GM04503 (cell line): ENCODE results near the gene TH.

Experiments
- DNase-seq: peaks from one replicate; pipeline ENCODE4 v3.0.0-alpha.2; 2012; ENCODE audit warnings: low read depth

Gene TH

DNA sequence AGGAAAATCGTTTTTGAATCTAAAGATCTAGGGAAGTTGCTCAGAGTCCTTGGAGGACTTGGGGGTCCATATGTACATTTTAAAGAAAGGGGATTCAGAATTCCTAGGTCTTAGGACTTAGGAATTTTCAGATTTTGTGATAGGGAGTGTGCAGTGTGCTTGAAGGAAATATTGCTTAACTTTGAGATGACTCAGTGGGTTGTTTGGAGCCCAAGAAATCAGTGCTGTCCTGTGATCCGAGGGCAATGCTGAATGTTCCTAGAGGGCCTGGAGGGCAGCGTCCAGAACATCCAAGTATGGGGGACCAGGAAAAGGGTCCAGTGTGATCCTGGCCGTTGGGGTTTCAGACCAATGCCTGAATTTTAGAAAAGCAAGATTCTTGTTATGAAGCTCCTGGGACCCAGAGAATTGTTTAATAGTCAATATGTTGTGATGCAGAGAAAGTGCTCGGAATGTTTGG lies 29.3 kb downstream of the TH start:
- no peak for DNase-seq

DNA sequence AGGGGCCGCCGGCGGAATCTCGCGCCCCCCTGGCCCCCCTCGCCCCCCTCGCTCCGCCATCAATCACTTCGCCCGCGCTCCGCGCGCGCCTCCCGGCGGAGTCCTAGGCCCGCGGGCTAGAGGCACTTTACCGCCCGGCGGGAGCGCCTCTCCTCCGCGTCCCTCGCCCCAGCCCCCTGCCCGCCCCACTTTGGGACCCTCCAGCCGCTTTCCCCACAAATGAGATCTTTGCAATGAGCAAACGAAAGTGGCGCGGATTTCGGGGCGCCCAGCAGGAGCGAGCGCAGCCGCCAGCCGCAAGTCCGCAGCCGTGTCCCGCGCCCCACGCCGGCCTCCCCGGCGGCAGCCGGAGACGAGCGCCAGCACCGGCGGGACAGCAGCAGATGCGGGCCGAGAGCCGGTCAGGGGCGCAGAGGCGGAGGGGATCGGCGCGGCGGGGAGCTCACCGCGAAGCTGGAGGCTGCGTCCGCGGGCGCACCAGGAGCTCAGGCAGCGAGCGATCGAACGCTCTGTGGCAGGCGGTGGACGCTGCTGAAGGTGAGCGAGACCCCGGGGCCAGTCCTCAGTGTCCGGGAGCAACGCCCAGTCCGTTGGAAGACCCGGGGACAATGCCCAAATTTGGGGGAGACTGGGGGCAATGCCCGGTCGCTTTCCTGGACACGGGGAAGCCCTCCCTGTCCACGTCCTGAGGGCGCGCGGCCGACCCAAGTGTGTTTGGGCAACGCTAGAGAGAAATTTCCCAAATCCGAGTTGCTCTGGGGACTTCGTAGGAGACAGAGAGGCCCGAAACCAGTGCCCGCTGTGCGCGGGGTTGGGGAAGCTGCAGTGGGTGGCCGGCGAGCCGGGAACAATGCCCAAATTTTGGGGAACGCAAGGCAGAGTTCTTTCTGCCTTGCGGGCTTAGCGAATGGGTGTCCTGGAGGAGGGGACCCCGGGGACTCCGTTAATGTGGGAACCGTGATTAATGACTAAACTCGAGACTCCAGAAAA lies 30.9 kb downstream of the TH start:
- DNase-seq, result no peak

DNA sequence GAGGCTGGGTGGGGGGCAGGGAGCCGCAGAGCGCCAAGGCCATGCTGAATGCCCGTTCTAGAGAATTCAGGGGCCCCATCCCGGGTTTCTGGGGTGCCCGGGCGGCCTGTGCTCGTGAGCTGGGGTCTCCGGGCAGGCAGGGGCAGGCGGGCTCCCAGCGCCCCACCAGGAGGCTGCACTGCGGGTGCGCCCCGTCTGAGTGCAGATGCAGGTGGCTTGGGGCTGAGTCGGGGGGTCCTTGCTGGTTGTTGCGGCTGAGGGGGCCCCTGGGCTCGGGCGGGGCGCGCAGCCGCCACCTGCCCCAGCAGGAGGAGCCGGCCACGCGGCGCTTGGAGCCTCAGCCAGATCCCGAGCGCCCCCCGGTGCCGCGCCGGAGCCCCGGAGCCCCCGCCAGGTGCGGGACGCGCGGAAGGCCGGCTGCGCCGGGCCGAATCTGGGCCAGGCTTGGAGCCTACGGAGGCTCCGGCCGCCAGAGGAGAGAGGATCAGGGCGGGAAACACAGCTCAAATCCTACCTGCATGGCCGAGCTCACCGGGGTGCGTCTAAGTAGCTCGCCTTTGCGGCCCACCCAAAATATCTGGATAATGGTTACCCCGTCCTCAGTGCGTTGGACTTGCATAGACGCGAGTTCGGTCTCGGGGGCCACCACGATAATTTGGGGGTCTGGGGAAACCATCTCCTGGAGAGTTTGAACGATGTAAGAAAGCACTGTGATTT lies 31.8 kb downstream of the TH start:
- no peak for DNase-seq

DNA sequence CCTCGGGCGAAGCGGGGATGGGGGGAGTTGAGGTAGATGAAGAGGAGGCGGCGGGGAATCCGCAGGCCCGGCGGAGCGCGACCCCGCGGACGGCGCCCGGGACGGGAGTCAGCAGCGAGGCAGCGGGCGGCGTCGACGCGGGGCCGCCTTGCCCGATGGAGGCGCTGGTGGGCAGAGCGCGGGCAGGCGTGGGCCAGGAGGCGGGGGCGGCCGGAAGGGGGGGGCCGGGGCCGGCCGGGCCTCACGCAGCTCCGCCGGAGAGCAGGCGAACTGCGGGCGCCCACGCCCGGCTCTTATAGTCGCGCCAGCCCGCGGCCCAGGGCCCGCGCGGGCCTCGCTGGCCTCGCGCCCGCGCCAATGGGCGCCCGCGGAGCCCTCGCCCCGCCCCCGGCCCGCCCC lies 32.5 kb downstream of the TH start, which contains the start of gene IGF2:
IGF2 (minus strand) TSS at position 267 of the 399 bp plus-strand sequence. CDS start 3,866 bp downstream, outside the sequence.
- DNase-seq, result no peak

DNA sequence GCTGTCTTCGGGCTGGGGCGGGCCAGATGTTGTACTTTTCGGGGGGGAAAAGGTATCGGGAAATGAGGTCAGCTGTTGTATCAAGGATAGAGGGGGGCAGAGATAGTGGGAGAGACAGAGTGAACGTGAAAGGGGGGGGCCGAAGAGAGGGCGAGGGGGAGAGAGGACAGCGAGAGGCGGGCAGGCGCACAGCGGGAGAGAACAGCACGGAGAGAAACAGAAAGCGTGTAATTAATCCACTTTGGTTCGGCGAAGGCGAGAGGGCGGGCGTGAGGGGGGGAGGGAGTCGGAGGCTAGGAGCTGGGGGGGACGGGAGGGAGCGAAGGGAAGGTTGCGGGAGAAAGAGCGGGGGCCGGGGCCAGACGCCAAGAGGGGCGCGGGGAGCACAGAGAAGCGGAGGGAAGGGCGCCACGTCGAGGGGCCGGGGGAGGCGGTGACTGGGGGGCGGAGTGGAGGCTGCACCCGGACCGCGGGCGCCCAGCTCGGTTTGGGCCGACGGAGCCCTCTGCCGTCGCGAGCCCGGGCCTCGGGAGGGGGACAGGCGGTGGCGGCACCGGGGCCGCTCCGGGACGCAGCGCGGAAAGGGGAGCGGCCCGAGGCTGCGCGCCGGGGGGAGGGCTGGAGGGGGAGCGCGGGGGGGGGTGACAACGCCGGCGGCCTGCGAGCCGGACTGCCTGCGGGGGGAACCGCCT lies 33.0 kb downstream of the TH start:
- no peak for DNase-seq

DNA sequence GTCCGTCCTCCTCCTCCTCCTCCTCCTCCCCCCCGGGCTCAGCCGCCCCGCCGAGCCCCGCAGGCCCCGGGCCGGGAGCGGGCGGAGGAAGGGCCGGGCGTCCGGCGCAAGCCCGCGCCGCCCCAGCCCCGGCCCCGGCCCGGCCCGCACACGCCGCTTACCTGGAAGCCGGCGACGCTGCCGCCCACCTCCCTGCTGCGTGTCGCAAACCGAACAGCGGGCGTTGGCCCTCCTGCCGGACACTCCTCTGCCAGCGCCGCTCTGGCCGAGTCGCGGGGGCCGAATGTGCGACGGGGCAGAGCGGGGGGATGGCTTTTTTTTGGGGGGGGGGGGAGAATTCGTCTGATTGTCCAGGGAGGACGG lies 33.6 kb downstream of the TH start:
- DNase-seq, result no peak

DNA sequence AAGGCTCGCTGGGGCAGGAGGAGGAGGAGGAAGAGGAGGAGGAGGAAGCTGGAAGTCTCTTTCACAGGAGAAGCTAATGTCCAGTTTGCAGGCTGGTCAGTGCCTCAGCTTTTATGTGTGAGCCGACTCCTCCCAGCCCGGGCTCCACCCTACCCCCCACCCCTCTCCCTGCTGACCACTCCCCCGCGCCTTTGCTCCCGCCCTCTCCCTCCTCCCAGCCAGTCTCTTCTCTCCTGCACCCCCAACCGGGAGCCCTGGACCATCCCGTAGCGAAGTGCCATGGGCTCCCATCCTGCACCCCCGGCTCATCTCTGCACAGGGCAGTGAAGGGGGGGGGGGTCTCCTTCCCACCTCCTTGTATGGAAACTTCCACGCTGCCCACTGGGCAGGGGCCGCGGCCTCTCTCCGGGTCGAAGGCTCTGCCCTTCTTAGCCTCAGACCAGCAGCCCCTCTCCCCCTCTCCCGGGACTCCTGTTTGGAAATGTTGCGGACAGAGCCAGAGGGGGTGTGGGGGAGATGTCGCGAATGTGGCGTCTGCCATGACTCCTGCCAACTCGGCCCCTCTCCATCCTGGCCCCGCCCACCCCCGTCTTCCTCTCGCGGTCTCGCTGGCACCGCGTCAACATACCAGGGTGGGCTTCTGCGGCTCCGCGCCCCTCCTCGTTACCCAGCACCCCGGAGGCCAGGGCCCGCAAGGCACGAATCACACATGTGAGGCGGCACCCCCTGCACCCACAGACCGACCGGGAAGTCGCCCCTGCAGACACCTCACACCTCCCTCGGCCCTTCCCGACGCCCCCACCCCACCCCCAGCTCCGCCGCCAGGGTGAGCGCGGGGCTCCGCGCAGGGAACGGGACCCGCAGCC lies 34.2 kb downstream of the TH start:
- DNase-seq, result no peak

DNA sequence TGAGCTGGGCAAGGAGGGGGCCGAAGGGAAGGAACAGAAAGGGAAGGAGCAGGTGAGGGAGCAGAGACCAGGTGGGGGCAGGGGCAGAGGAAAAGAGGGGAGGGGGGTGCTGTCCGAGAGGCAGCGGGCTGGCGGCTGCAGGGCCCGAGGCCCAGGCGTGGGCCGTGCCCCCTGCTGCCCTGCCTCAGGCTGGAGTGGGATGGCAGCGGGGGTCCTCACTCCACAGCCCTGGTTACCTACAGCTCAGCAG lies 34.7 kb downstream of the TH start:
- DNase-seq, result no peak

DNA sequence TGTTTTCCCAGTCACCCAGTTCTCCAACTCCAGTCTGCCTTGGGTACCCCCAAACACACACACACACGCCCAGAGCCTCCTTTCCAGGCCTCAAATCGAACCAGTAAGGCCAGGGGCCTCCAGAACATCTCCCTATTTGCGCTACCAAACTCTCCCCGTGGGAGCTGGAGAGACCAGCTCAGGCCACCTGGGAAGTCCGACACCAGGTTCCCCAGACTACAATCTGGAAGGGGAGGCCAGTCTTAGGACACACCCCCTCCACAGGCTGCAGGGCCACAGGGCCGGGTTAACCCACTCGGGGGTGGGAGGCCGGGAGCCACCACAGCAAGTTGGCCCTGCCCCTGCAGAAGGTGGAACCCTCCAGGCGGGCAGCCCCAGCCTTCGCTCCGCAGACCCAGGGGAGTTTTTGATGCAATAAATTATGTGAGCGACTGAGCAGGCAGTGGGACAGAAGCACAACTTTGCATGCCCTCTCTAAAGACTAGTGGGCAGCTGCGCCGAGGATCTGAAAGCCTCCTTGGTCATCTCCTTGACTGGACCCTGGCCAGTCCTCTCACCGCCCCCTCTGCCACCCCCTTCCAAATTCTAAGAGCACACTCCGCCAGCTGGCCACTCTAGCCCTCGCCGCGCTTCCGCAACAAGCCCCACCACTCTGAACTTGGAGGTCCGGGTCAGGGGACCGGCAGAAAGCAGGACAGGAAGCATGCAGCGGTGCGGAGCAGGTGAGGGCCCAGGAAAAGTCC lies 35.2 kb downstream of the TH start:
- no peak for DNase-seq

DNA sequence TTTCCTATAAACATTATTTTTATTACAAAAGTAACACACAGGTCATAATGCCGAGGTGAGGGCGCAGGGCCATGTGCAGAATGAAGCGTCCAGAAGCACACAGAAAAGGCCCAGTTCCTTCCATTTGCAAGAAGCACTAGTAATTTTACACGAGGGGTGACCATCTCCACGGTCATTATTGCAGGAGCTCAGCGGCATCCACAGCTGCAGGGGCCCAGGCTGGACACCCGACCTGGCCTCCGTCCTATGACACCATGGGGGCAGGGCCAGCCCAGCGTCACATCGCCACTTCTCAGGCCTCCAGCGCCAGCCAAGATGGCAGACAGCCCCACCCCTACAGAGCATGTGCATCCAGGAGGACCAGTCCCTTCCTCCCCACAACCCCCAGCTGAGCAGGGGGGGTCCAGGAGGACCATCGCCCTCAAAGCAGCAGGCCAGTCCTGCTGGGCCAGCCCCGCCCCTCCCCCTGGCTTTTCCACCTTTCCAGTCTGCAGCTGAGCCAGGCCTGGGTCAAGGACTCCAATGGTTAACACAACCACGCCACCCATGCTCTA lies 35.9 kb downstream of the TH start:
- DNase-seq, result no peak

DNA sequence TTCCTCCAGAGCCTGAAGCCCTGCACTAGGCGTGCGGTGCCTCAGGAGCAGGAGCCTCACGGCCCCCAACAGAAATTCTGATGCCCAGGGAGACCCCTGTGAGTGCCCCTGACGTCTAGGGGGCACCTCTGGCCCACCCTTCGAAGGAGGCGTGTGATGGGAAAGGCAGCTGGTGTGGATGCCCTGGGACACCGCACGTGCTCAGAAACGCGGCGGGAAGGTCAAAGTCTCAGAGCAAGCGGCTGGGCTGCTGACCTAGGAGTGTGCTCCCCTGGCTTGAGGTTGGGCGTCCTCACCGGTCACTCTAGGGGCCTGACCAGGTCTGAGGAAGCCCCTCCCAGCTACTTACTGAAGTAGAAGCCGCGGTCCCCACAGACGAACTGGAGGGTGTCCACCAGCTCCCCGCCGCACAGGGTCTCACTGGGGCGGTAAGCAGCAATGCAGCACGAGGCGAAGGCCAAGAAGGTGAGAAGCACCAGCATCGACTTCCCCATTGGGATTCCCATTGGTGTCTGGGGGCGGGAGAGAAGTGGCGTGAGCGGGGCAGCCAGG lies 36.5 kb downstream of the TH start:
- no peak for DNase-seq

DNA sequence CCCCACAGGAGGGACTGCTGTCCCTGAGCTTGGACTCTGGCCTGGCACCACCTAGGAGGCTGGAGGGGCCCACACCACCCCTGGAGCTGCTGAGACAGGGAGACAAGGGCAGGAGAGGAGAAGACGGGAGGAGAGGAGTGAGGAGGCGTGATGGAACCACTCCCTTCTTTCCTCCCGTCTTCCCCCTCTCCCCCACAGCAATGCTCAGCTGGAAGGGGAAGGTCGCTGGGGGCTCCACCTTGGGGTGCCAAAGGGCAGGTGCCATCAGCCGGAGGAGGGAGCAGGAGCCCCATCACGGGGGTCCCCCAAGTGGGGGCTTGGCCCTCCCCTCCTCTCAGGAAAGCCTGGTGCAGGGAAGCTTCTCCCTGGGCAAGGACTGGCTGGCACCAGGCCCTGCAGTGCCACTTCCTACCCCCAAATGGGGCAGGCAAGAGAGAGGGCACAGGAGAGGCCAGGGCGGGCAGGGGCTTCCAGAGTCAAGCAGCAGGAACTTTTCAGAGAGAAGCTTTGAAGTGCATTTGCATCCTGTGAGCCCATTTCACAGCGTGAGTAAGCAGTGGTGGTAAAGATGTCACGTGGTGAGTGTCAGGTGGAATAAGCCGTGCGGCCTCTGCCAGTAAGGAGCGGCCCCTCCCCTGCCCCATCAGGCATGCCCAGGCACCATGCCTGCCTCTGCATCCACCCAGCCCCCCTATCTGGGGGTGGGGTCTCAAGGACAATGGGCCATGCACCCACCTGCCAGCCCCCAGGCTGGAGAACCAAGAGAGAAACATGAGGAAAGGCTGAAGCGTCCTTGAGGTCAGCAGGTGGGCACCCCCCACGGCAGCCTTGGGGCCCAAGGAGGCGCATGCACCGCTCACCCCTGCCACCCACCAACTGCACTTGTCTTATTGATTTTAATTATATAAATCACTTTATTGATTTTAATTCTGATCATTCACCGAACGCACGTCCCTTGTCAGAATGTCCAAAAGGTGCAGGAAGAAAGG lies 37.3 kb downstream of the TH start:
- DNase-seq, result no peak

DNA sequence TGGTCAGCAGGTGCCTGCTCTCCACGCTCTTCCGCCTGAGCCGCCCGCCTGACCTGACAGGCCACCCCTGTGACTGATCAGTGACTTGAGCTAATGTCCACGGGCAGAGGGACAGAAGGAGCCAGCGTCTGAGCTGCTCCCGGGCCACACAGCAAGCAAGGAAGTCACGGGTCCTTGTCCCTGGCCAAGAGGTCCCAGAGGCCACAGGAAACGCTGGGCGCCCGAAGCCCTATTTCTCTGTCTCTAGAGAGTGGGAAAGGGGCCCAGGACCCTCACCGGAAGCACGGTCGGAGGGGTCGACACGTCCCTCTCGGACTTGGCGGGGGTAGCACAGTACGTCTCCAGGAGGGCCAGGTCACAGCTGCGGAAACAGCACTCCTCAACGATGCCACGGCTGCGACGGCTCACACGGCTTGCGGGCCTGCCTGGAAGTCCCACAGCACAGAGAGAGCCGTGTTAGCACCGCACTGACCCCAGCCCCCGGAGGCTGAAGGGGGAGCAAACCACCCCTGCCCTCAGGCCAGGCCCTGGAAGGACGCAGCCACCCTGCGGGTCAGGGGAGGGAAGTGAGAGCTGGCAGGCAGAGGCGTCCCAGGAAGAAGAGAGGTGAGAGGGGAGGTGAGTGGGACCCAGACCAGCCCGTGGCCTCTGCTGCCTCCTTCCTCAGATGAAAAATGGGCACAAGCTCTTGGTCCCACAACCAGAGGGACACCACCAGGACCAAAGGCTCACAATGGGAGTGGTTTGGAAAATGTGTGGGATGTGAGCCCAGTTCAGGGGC lies 38.2 kb downstream of the TH start:
- no peak for DNase-seq

DNA sequence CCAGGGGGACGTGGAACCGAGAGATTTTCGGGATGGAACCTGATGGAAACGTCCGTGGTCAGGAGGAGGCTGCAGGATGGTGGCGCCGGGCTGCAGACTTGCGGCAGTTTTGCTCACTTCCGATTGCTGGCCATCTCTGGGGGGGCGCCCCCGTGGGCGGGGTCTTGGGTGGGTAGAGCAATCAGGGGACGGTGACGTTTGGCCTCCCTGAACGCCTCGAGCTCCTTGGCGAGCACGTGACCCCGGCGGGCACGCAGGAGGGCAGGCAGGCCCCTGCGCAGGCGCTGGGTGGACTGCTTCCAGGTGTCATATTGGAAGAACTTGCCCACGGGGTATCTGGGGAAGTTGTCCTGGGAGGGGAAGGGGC lies 38.8 kb downstream of the TH start:
- no peak for DNase-seq

DNA sequence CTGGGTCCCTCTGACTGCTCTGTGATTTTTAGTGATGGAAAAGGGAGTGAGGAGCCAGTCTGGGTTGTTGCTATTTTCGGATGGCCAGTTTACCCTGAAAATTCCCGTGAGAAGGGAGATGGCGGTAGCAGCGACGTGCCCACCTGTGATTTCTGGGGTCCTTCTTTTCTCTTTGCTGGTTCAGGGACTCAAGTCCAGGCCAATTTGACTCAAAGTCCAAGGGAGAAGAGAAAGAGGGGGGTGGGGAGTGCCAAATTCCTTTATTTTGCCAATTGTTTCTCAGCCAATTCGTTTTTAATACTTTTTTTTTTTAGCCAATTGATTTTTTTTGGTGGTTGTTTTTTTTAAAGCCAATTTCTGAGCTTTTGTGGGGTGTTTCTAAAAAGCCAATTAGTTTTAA lies 39.4 kb downstream of the TH start:
- no peak for DNase-seq

DNA sequence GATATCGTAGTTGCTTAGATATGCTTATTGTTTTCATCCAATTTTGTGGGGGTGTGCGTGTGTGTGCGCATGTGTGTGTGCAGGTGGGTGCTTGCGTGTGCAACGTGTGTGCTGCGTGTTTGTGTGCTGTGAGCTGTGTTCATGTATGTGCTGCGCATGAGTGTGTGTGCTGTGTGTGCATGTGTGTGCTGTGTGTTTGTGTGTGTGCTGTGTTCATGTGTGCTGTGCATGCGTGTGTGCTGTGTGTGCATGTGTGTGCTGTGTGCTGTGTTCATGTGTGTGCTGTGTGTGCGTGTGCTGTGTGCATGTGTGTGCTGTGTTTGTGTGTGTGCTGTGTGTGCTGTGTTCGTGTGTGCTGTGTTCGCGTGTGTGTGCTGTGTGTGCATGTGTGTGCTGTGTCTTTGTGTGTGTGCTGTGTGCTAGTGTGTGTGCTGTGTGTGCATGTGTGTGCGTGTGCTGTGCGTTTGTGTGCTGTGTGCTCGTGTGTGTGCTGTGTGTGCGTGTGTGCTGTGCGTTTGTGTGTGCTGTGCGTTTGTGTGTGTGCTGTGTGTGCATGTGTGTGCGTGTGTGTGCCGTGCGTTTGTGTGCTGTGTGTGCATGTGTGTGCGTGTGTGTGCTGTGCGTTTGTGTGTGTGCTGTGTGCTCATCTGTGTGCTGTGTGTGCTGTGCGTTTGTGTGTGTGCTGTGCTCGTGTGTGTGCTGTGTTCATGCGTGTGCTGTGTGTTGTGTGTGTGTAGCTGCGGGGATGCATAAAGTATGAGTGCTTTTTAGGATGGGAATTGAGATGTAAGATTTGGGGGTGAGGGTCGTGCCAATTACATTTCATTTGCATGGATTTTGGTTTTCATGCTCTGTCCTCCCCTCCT lies 40.0 kb downstream of the TH start:
- no peak for DNase-seq

DNA sequence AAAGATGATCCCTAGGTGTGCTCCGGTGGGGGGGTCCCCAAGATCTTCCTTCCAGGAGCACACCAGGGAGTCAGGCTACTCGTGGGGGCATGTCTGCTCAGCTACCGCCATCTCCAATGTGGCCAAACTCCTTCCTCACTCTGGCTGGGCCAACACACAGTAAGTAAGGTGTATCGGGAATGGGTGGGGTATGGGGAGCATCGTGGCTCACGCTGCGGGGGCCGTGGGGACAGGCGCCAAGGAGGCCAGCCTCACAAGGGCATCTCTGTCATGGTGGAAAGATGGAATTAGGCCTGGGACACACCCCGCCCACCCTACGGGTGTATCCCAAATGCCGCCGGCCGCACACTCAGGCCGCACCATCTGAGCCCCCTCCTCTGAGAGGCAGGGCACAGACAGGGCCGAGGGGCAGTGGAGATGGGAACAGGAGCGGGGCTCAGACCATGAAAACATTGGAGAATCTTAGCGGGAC lies 40.7 kb downstream of the TH start:
- no peak for DNase-seq
